Panc1 (cell line): Measurements from ENCODE around the gene ITGAD. TPM values are rescaled to one million over a fixed set of nuclear protein-coding genes. Genes with fewer than 3 reads are reported as not detected.

ENCODE experiments used
- ATAC-seq: fragments of 200-7000 bp; cut with Tn5 transposase; 2 replicates; pipeline ENCODE4 v1.9.1; 2020; ENCODE audit warnings: mild to moderate bottlenecking, moderate library complexity
- BruUV-seq: library from RNA; stranded (reverse); fragments of 400-500 nt; replicated peaks from 2 replicates; lab custom pipeline; 2021; lab: Mats Ljungman, UMichigan
- CTCF ChIA-PET: fragments of 300-600 bp; sonication (Branson Sonifier 250); formaldehyde crosslinking; loops from one replicate; lab custom pipeline; 2022; ENCODE audit warnings: antibody characterized with exemption; lab: Charles Lee
- POLR2A ChIA-PET: fragments of 300-600 bp; sonication (Branson Sonifier 250); formaldehyde crosslinking; loops from one replicate; lab custom pipeline; 2022; ENCODE audit warnings: antibody characterized with exemption; lab: Charles Lee
- DNase-seq: peaks from one replicate; pipeline ENCODE4 v3.0.0-alpha.2; 2010; ENCODE audit warnings: low read depth, low spot score
- H3K27ac ChIP-seq: 2 replicates; pipeline ENCODE4 v1.5.1; 2011; ENCODE audit warnings: mild to moderate bottlenecking, low read length, inconsistent platforms
- H3K27me3 ChIP-seq: fragments of 200-500 bp; sonication (Bioruptor generic); 2 replicates; pipeline ENCODE4 v1.6.0; 2014; ENCODE audit warnings: low read length, inconsistent platforms; ENCODE audit not compliant: control insufficient read depth, insufficient read depth
- H3K36me3 ChIP-seq: fragments of 200-500 bp; sonication (Bioruptor generic); 2 replicates; pipeline ENCODE4 v1.5.1; 2014; ENCODE audit warnings: inconsistent platforms, mild to moderate bottlenecking, low read length, moderate library complexity; ENCODE audit not compliant: control insufficient read depth, insufficient read depth
- H3K4me1 ChIP-seq: 2 replicates; pipeline ENCODE4 v1.5.1; 2011; ENCODE audit warnings: inconsistent platforms, mild to moderate bottlenecking, low read length, moderate library complexity; ENCODE audit not compliant: control insufficient read depth, insufficient read depth
- H3K4me3 ChIP-seq, 2 experiments: 2 replicates each; pipeline ENCODE4 v1.5.1; 2011 to 2012; ENCODE audit warnings: low read depth in 2 of 2, low read length in 2 of 2, mild to moderate bottlenecking in 2 of 2, inconsistent platforms in 1 of 2, moderate library complexity in 1 of 2
- H3K9me3 ChIP-seq: fragments of 200-500 bp; sonication (Bioruptor generic); 2 replicates; pipeline ENCODE4 v1.5.1; 2014; ENCODE audit warnings: low read depth, mild to moderate bottlenecking, inconsistent platforms, low read length, moderate library complexity; ENCODE audit not compliant: control insufficient read depth, insufficient read depth
- CTCF ChIP-seq: fragments of 450-650 bp; IDR thresholded peaks from 2 replicates; pipeline ENCODE4 v1.5.1; 2017; ENCODE audit warnings: mild to moderate bottlenecking
- POLR2AphosphoS5 ChIP-seq: IDR thresholded peaks from 2 replicates; pipeline ENCODE4 v1.6.1; 2012; ENCODE audit warnings: mild to moderate bottlenecking, low read depth, low read length, moderate library complexity
- REST ChIP-seq, 2 experiments: IDR thresholded peaks; 2 replicates each; pipeline ENCODE4 v1.6.1; 2011 to 2012; ENCODE audit warnings: low read depth in 2 of 2, control low read depth in 1 of 2, low read length in 1 of 2, mild to moderate bottlenecking in 1 of 2, moderate library complexity in 1 of 2; ENCODE audit not compliant: insufficient read depth in 1 of 2
- SIN3A ChIP-seq: IDR thresholded peaks from 2 replicates; pipeline ENCODE4 v1.6.1; 2012; ENCODE audit warnings: low read depth, mild to moderate bottlenecking, low read length, moderate library complexity, borderline replicate concordance; ENCODE audit not compliant: insufficient read depth
- TCF7L2 ChIP-seq: IDR thresholded peaks from 2 replicates; pipeline ENCODE4 v1.6.1; 2011; ENCODE audit warnings: mild to moderate bottlenecking, low read depth, low read length, inconsistent platforms
- in situ Hi-C: cut with HindIII; loops from 2 replicates; pipeline ENCODE4 v1.10.0; 2016; ENCODE audit warnings: low sequenced_read_pairs, low pct_unique_long_range_greater_than_20kb
- intact Hi-C: fragments of 100-400 bp; cut with micrococcal nuclease; formaldehyde crosslinking; loops from one replicate; pipeline ENCODE4 v1.10.0; 2022; ENCODE audit not compliant: unreplicated experiment
- total RNA-seq: library from RNA; stranded (reverse); gene quantifications from one replicate; pipeline ENCODE4 v1.2.1, GENCODE V29; 2021; ENCODE audit not compliant: unreplicated experiment

The ITGAD gene
- total RNA-seq, 1 experiment from 2014 or later: not detected

- BruUV-seq: no TSS peak
- TF ChIP-seq SIN3A: no peak
- TF ChIP-seq POLR2AphosphoS5: no peak
- TF ChIP-seq TCF7L2: no peak
- no peak for TF ChIP-seq REST (IDR thresholded peaks at IDR 0.05; ENCODE audit: insufficient read depth in 1 of 2, low read depth in 2 of 2, low read length in 1 of 2)
- TF ChIP-seq CTCF: no peak
- CTCF ChIA-PET: interaction anchor here (0.6 kb wide), 2 partner anchors 69 to 217 kb away, joined by 5 to 6 read pairs; no protein-coding TSS in a partner anchor
- Histone ChIP-seq H3K36me3 (no peaks in the 10 kb centered on the region), H3K4me3 (no peak overlapping the region), H3K9me3 (no peaks in the 10 kb centered on the region), H3K4me1 (peaks cover 37% of the 10 kb centered on the region), H3K27ac (no peak overlapping the region), H3K27me3 (no peaks in the 10 kb centered on the region)
- intact Hi-C loops: no loop called here
- DNase-seq: no peak
- in situ Hi-C loops: no loop called here
- POLR2A ChIA-PET: no interaction called here
- ATAC-seq: no peak
Measured at GRCh38 chr16:31451201-31451600, 58.1 kb downstream of the ITGAD start.

- Histone ChIP-seq H3K27me3 (no peaks in the 10 kb centered on the region), H3K4me1 (peaks cover 43% of the 10 kb centered on the region), H3K36me3 (no peaks in the 10 kb centered on the region), H3K9me3 (no peaks in the 10 kb centered on the region), H3K4me3 (no peak overlapping the region), H3K27ac (no peak overlapping the region)
- in situ Hi-C loops (no loop called here), intact Hi-C loops (no loop called here)
- ChIA-PET CTCF (interaction anchor here (0.6 to 0.7 kb wide), 3 partner anchors 70 to 449 kb away, joined by 5 to 7 read pairs (median 6); no protein-coding TSS in a partner anchor), POLR2A (interaction anchor here (0.7 kb wide), 1 partner anchor 49 kb away, joined by 12 read pairs; no protein-coding TSS in a partner anchor)
- DNase-seq (no peak), ATAC-seq (peak; percentile 91)
- peak; percentile 73 for TF ChIP-seq TCF7L2
- TF ChIP-seq SIN3A: no peak
- no peak for TF ChIP-seq REST (IDR thresholded peaks at IDR 0.05; ENCODE audit: insufficient read depth in 1 of 2, low read depth in 2 of 2, low read length in 1 of 2)
- TF ChIP-seq CTCF: peak; percentile 84
- BruUV-seq: no TSS peak
Measured at GRCh38 chr16:31451681-31452351, 58.7 kb downstream of the ITGAD start.
